ENCODE results near the gene PAGR1.

GRCh38 chr16:29840240-29840639 lies 24.3 kb downstream of the PAGR1 start:
- TF ChIP-seq, protein P1, sequence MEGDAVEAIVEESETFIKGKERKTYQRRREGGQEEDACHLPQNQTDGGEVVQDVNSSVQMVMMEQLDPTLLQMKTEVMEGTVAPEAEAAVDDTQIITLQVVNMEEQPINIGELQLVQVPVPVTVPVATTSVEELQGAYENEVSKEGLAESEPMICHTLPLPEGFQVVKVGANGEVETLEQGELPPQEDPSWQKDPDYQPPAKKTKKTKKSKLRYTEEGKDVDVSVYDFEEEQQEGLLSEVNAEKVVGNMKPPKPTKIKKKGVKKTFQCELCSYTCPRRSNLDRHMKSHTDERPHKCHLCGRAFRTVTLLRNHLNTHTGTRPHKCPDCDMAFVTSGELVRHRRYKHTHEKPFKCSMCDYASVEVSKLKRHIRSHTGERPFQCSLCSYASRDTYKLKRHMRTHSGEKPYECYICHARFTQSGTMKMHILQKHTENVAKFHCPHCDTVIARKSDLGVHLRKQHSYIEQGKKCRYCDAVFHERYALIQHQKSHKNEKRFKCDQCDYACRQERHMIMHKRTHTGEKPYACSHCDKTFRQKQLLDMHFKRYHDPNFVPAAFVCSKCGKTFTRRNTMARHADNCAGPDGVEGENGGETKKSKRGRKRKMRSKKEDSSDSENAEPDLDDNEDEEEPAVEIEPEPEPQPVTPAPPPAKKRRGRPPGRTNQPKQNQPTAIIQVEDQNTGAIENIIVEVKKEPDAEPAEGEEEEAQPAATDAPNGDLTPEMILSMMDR (IDR thresholded peaks at IDR 0.05): no peak
- TF ChIP-seq POLR2A (IDR thresholded peaks at IDR 0.05) (no peak), POLR2AphosphoS5 (IDR thresholded peaks at IDR 0.05) (no peak)
